ENCODE results near the gene MEN1. TPM values are rescaled to one million over a fixed set of nuclear protein-coding genes. Genes with fewer than 3 reads are reported as not detected.

Gene MEN1
- total RNA-seq, 3 donors from 2014 or later, result 11.4 to 19.0 (median 14.8) TPM

- no peaks in the 10 kb centered on the region for H3K27me3 ChIP-seq
- H3K4me1 ChIP-seq, result peaks cover 11 to 24% of the 10 kb centered on the region in 2 donors
- peak in 1 of 2 donors; percentile 40 for DNase-seq (ENCODE audit: low spot score in 2 of 2)
- no peak for TF ChIP-seq POLR2AphosphoS5 (IDR thresholded peaks at IDR 0.05)
- no peak for TF ChIP-seq POLR2A (IDR thresholded peaks at IDR 0.05)
- no peak for TF ChIP-seq CTCF (IDR thresholded peaks at IDR 0.05)
- peak overlapping the region; percentile 24 to 82 (median 68) for H3K4me3 ChIP-seq
- H3K9me3 ChIP-seq, result no peaks in the 10 kb centered on the region
- intact Hi-C loops (cut with DNase I; ENCODE audit: low total_unique reads), result loop anchor here (5.0 kb wide), 1 partner anchor 52 kb away; no protein-coding TSS in a partner anchor
- no peaks in the 10 kb centered on the region for H3K36me3 ChIP-seq
- H3K27ac ChIP-seq, result peak overlapping the region; percentile 94 to 96
These were observed 34.9 kb upstream of the MEN1 start for GRCh38 chr11:64845129-64845775.

- H3K27ac ChIP-seq, result peak within 1 kb of the TSS; percentile 94 to 96
- H3K9me3 ChIP-seq, result no peaks in the 10 kb centered on the region
- peaks cover 8 to 24% of the 10 kb centered on the region in 2 donors for H3K4me1 ChIP-seq
- H3K27me3 ChIP-seq, result no peaks in the 10 kb centered on the region
- no peaks in the 10 kb centered on the region for H3K36me3 ChIP-seq
- intact Hi-C loops (cut with DNase I; ENCODE audit: low total_unique reads), result loop anchor here (1.0 to 5.0 kb wide), 2 partner anchors 33 to 53 kb away; no protein-coding TSS in a partner anchor
- DNase-seq (ENCODE audit: low spot score in 2 of 2), result peak; percentile 84 to 89
- TF ChIP-seq POLR2AphosphoS5 (IDR thresholded peaks at IDR 0.05), result peak in 1 of 3 donors; percentile 6
- TF ChIP-seq CTCF (IDR thresholded peaks at IDR 0.05), result peak in 2 of 3 donors; percentile 32 to 36
- no peak for TF ChIP-seq POLR2A (IDR thresholded peaks at IDR 0.05)
- H3K4me3 ChIP-seq, result peak within 1 kb of the TSS; percentile 24 to 82 (median 68)
These were observed 34.2 kb upstream of the MEN1 start, which contains the start of gene CDC42BPG for GRCh38 chr11:64844330-64845128. Gene CDC42BPG, minus strand, starts transcription at chr11:64844653. Its CDS starts 84 bp downstream, at chr11:64844569.

GRCh38 chr11:64843686-64844329 is 33.5 kb upstream of the MEN1 start:
- Histone ChIP-seq H3K36me3 (no peaks in the 10 kb centered on the region), H3K27me3 (no peaks in the 10 kb centered on the region), H3K9me3 (no peaks in the 10 kb centered on the region), H3K4me3 (peak overlapping the region; percentile 24 to 82 (median 68)), H3K4me1 (peaks cover under 1 to 21% of the 10 kb centered on the region in 2 donors), H3K27ac (peak overlapping the region; percentile 94 to 96)
- intact Hi-C loops (cut with DNase I; ENCODE audit: low total_unique reads), result loop anchor here (1.0 kb wide), 1 partner anchor 33 kb away; no protein-coding TSS in a partner anchor
- peak in 1 of 2 donors; percentile 36 for DNase-seq (ENCODE audit: low spot score in 2 of 2)
- no peak for TF ChIP-seq CTCF (IDR thresholded peaks at IDR 0.05)
- TF ChIP-seq POLR2AphosphoS5 (IDR thresholded peaks at IDR 0.05), result no peak
- no peak for TF ChIP-seq POLR2A (IDR thresholded peaks at IDR 0.05)

DNA sequence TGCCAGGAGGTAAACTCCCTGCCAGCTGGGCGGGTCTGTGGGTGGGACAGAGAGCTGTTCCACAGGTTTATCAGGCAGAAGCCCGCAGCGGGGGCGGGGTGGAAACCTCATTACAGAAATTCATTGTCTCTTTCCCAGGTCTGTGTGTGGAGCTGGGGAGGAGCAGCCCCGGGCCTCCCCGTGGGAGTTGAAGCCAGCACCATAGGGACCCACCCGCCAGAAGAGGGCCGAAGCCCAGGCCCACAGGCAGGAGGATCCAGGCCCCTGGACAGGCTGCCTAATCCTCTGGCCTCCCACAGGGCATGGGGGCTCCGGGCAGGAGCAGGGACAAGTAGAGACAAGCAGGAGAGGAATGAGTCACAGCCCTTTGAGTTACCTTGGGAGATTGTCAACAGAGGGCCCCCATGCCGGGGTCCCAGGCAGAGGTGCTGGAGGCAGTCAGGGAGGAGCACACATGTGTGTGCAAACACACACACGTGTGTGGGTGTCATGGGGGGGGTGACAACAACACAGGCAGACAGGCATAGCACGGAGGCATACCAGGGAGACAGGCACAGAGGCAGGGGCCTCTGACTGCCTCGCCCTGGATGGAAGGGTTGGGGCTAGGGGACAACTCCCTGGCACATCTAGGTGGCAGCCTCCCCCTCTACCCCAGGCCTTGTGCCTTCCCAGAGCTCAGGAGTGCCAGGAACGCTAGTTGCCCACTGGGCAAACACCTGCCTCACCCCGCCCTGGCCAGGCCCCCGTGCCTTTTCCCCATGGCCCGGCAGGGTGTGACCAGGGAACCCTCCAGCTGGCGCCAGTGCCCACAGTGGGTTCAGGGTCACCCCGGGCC is 32.7 kb upstream of the MEN1 start:
- no peaks in the 10 kb centered on the region for H3K27me3 ChIP-seq
- H3K4me3 ChIP-seq, result peak overlapping the region in 2 of 3 donors; percentile 68 to 82
- H3K27ac ChIP-seq, result peak overlapping the region; percentile 94 to 96
- no peaks in the 10 kb centered on the region for H3K36me3 ChIP-seq
- peak; percentile 80 to 90 for DNase-seq (ENCODE audit: low spot score in 2 of 2)
- TF ChIP-seq CTCF (IDR thresholded peaks at IDR 0.05) (no peak), POLR2AphosphoS5 (IDR thresholded peaks at IDR 0.05) (no peak), POLR2A (IDR thresholded peaks at IDR 0.05) (no peak)
- H3K9me3 ChIP-seq, result no peaks in the 10 kb centered on the region
- intact Hi-C loops (cut with DNase I; ENCODE audit: low total_unique reads), result no loop called here
- H3K4me1 ChIP-seq, result peaks cover 0 to 17% of the 10 kb centered on the region in 2 donors
